DND-41 (cell line): ENCODE results near the gene PTCD2.

Experiments used
- CTCF ChIP-seq: IDR thresholded peaks from 2 replicates; pipeline ENCODE4 v1.5.1; 2012; ENCODE audit warnings: borderline replicate concordance, low read length, moderate library complexity, mild to moderate bottlenecking; ENCODE audit not compliant: poor library complexity, severe bottlenecking; ENCODE audit errors: extremely low read depth
- EZH2 ChIP-seq: IDR thresholded peaks from 3 replicates; pipeline ENCODE4 v1.6.1; 2012; ENCODE audit warnings: borderline replicate concordance, low read depth, mild to moderate bottlenecking, moderate library complexity, low read length, inconsistent platforms; ENCODE audit not compliant: severe bottlenecking

- TF ChIP-seq CTCF, result no peak
- no peak for TF ChIP-seq EZH2
Measured at GRCh38 chr5:72377910-72378638, 57.9 kb downstream of the PTCD2 start.
